GM12878 (cell line): ENCODE data around the gene ZBTB38. TPM values are rescaled to one million over a fixed set of nuclear protein-coding genes. Genes with fewer than 3 reads are reported as not detected.

ENCODE experiments used
- ATAC-seq: fragments of 200-7000 bp; cut with Tn5 transposase; 3 replicates; pipeline ENCODE4 v1.9.1; 2020; ENCODE audit warnings: mild to moderate bottlenecking, moderate library complexity
- BruUV-seq: library from RNA; stranded (reverse); fragments of 400-500 nt; replicated peaks from 2 replicates; lab custom pipeline; 2021; lab: Mats Ljungman, UMichigan
- CTCF ChIA-PET: fragments of 300-600 bp; sonication (Branson Sonifier 250); formaldehyde crosslinking; extraction: SDS; loops from one replicate; lab custom pipeline; 2021; ENCODE audit warnings: inconsistent platforms; lab: Yijun Ruan, JAX
- POLR2A ChIA-PET: fragments of 350-600 bp; formaldehyde crosslinking; extraction: SDS; loops from one replicate; lab custom pipeline; 2021; ENCODE audit warnings: inconsistent platforms; lab: Charles Lee
- RAD21 ChIA-PET: fragments of 300-600 bp; sonication (Branson Sonifier 250); formaldehyde crosslinking; loops from one replicate; lab custom pipeline; 2023; ENCODE audit warnings: antibody characterized with exemption; ENCODE audit not compliant: unreplicated experiment; lab: Charles Lee
- SMC1A ChIA-PET: fragments of 300-600 bp; sonication (Branson Sonifier 250); formaldehyde crosslinking; loops from one replicate; lab custom pipeline; 2023; ENCODE audit not compliant: unreplicated experiment, uncharacterized antibody; lab: Charles Lee
- DNase-seq: peaks from one replicate; pipeline ENCODE4 v3.0.0-alpha.2; 2011; ENCODE audit warnings: low read depth, low spot score
- FAIRE-seq: peaks from 3 replicates; lab custom pipeline; 2011; peaks lifted over from hg19 to GRCh38; lab: Jason Lieb, UNC
- H2AFZ ChIP-seq: 2 replicates; pipeline ENCODE4 v1.6.0; 2011; ENCODE audit warnings: low read depth, low read length, control low read depth; ENCODE audit not compliant: control insufficient read depth
- H3K27ac ChIP-seq: 2 replicates; pipeline ENCODE4 v1.5.1; 2011; ENCODE audit warnings: control low read depth; ENCODE audit not compliant: control insufficient read depth, insufficient read depth
- H3K27me3 ChIP-seq, 2 experiments: replicated peaks in 1 of 2; 2 replicates each; pipeline versions ENCODE4 v1.6.0 to v1.6.1; 2011; ENCODE audit warnings: low read length in 1 of 2; ENCODE audit not compliant: control insufficient read depth in 2 of 2, insufficient read depth in 2 of 2
- H3K36me3 ChIP-seq, 2 experiments: 2 replicates each; pipeline ENCODE4 v1.5.1; 2011; ENCODE audit warnings: low read length in 1 of 2; ENCODE audit not compliant: control insufficient read depth in 2 of 2, insufficient read depth in 2 of 2
- H3K4me1 ChIP-seq: 2 replicates; pipeline ENCODE4 v1.6.1; 2011; ENCODE audit warnings: mild to moderate bottlenecking, low read length, moderate library complexity, mixed read lengths; ENCODE audit not compliant: control insufficient read depth, insufficient read depth
- H3K4me2 ChIP-seq: 2 replicates; pipeline ENCODE4 v1.6.0; 2011; ENCODE audit warnings: control low read depth; ENCODE audit not compliant: control insufficient read depth, insufficient read depth
- H3K4me3 ChIP-seq: fragments of 200-600 bp; sonication (generic); 2 replicates; pipeline ENCODE4 v1.5.1; 2016
- H3K79me2 ChIP-seq: 2 replicates; pipeline ENCODE4 v1.6.0; 2011; ENCODE audit warnings: low read length; ENCODE audit not compliant: control insufficient read depth, insufficient read depth
- H3K9ac ChIP-seq: 2 replicates; pipeline ENCODE4 v1.8.0; 2011; ENCODE audit warnings: low read length, control low read depth, mixed read lengths; ENCODE audit not compliant: control insufficient read depth, insufficient read depth
- H3K9me3 ChIP-seq: replicated peaks from 3 replicates; pipeline ENCODE4 v1.5.1; 2011; ENCODE audit warnings: mild to moderate bottlenecking, low read length; ENCODE audit not compliant: control insufficient read depth, insufficient read depth
- H4K20me1 ChIP-seq: 2 replicates; pipeline ENCODE4 v1.6.0; 2011; ENCODE audit not compliant: control insufficient read depth, insufficient read depth
- ATF7 ChIP-seq: fragments of 450-650 bp; IDR thresholded peaks from 2 replicates; pipeline ENCODE4 v1.6.1; 2016; ENCODE audit warnings: low read depth, mild to moderate bottlenecking
- BCL11A ChIP-seq: IDR thresholded peaks from 2 replicates; pipeline ENCODE4 v1.6.1; 2011; ENCODE audit warnings: low read depth, low read length
- EP300 ChIP-seq, 2 experiments: fragments of 150-350 bp in 1 of 2; IDR thresholded peaks; 2 replicates each; pipeline ENCODE4 v1.6.1; 2011 to 2012; ENCODE audit warnings: low read depth in 2 of 2, low read length in 2 of 2, borderline replicate concordance in 1 of 2, improper control_type of control experiment in 1 of 2, inconsistent platforms in 1 of 2; ENCODE audit not compliant: control insufficient read depth in 1 of 2
- IKZF1 ChIP-seq: fragments of 450-650 bp; conservative IDR thresholded peaks from 2 replicates; pipeline ENCODE4 v1.6.1; 2017; ENCODE audit warnings: antibody characterized with exemption, mild to moderate bottlenecking
- MYB ChIP-seq: fragments of 150-350 bp; IDR thresholded peaks from 2 replicates; pipeline ENCODE4 v1.6.1; 2014; ENCODE audit warnings: mild to moderate bottlenecking, low read depth, low read length, borderline replicate concordance
- PAX5 ChIP-seq: IDR thresholded peaks from 2 replicates; pipeline ENCODE4 v1.6.1; 2011; ENCODE audit warnings: low read depth, low read length, borderline replicate concordance
- PAX8 ChIP-seq: fragments of 450-650 bp; IDR thresholded peaks from 2 replicates; pipeline ENCODE4 v1.6.1; 2017; ENCODE audit warnings: mild to moderate bottlenecking, moderate library complexity
- RCOR1 ChIP-seq: conservative IDR thresholded peaks from 2 replicates; pipeline ENCODE4 v1.6.1; 2012; ENCODE audit warnings: low read depth, low read length, improper control_type of control experiment
- YBX1 ChIP-seq: fragments of 450-650 bp; IDR thresholded peaks from 2 replicates; pipeline ENCODE4 v1.6.1; 2016; ENCODE audit warnings: antibody characterized with exemption
- ZNF274 ChIP-seq: IDR thresholded peaks from one replicate; pipeline ENCODE4 v1.8.0; 2011; ENCODE audit not compliant: insufficient read length, insufficient read depth
- WGBS: methylation state at CpG from one replicate; pipeline ENCODE4 v1.1.6; 2016; ENCODE audit warnings: low lambda C conversion rate; ENCODE audit not compliant: insufficient replicate concordance, insufficient coverage; ENCODE audit errors: missing lambda C conversion rate; 5-methylcytosine and 5-hydroxymethylcytosine counted together
- in situ Hi-C: fragments of 300-500 bp; cut with MboI; formaldehyde crosslinking; loops from 9 replicates; pipeline ENCODE4 v1.14.3; 2018; ENCODE audit warnings: mixed read lengths
- intact Hi-C: fragments of 100-400 bp; cut with micrococcal nuclease; formaldehyde crosslinking; loops from one replicate; pipeline ENCODE4 v1.14.2; 2022; ENCODE audit not compliant: unreplicated experiment
- polyA plus RNA-seq, 11 experiments: library from polyadenylated mRNA; depleted of rRNA in 4 of 11; unstranded in 6 of 11; stranded (reverse) in 5 of 11; fragments of >200 nt; fragmentation: Nextera tagmentation in 4 of 11; fragmentation: Illumina TruSeq in 1 of 11; extraction: Ambion mirVana in 4 of 11; extraction: Trizol in 1 of 11; gene quantifications; 1 replicate in 1 of 11; 2 replicates in 10 of 11; pipeline versions ENCODE4 v1.2.1 to v1.2.3, GENCODE V29; 2011 to 2016; ENCODE audit warnings: inconsistent platforms in 2 of 11, missing spikeins in 2 of 11, low read depth in 1 of 11
- total RNA-seq, 4 experiments: library from RNA; depleted of rRNA in 3 of 4; stranded (reverse); fragments of >200 nt in 3 of 4; fragmentation: Illumina TruSeq in 1 of 4; extraction: Trizol in 1 of 4; gene quantifications; 2 replicates each; pipeline versions ENCODE4 v1.2.1 to v1.2.3, GENCODE V29; 2013 to 2021
- TF ChIP-seq, protein P1 (sequence below): fragments of 450-650 bp; IDR thresholded peaks from 2 replicates; pipeline ENCODE4 v1.6.1; 2016; ENCODE audit warnings: mild to moderate bottlenecking

Gene ZBTB38
- total and polyA plus RNA-seq, 10 of the 15 experiments (the other 5 are each of a cell fraction or from before 2014, with no cell fraction given): 34.2 to 115 (median 88.6) TPM

DNA sequence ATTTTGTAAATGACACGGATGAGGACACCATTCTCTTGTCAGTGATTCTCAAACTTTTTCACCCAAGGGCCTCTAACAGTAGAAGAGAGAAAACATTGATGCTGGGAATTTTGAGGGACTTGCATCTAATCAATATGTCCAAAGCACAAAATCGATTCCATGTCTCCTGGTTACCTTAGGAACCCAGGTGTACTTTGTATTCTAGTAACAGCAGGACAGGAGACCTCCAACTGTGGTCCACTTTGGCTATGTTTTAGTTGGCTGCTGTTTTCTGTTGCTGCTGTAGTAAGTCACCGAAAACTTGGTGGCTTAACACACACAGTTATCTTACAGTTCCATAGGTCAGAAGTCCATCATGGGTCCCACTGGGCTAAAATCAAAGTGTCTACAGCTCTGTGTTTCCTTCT is 24.4 kb upstream of the ZBTB38 start:
- ChIA-PET CTCF (interaction anchor here (2.0 to 6.4 kb wide), 2 partner anchors 17 kb away, joined by 12 to 61 read pairs; no protein-coding TSS in a partner anchor), SMC1A (interaction anchor here (1.1 to 3.3 kb wide), 5 partner anchors 8 to 20 kb away, joined by 4 to 41 read pairs (median 6); no protein-coding TSS in a partner anchor), POLR2A (interaction anchor here (0.8 kb wide), 1 partner anchor 60 kb away, joined by 3 read pairs; no protein-coding TSS in a partner anchor), RAD21 (interaction anchor here (1.8 to 2.2 kb wide), 3 partner anchors 31 to 111 kb away, joined by 5 to 8 read pairs (median 8); no protein-coding TSS in a partner anchor)
- Histone ChIP-seq H3K4me3 (no peak overlapping the region), H4K20me1 (no peaks in the 10 kb centered on the region), H3K4me2 (no peak overlapping the region), H3K4me1 (peaks cover 12% of the 10 kb centered on the region; the same call in 1 of the 2 replicates), H3K27ac (no peak overlapping the region), H3K9me3 (no peaks in the 10 kb centered on the region; the same call in 2 of the 3 replicates), H3K36me3 (no peaks in the 10 kb centered on the region), H3K27me3 (no peaks in the 10 kb centered on the region), H2AFZ (no peak overlapping the region), H3K79me2 (no peaks in the 10 kb centered on the region), H3K9ac (no peak overlapping the region)
- intact Hi-C loops: no loop called here
- BruUV-seq: no TSS peak
- in situ Hi-C loops: no loop called here
- FAIRE-seq (no peak), ATAC-seq (no peak), DNase-seq (no peak)
- TF ChIP-seq PAX5: no peak
- TF ChIP-seq PAX8: no peak
- TF ChIP-seq EP300 (IDR thresholded peaks at IDR 0.05; ENCODE audit: borderline replicate concordance in 1 of 2, control insufficient read depth in 1 of 2, low read depth in 2 of 2, low read length in 2 of 2): no peak
- no peak for TF ChIP-seq YBX1
- TF ChIP-seq, protein P1, sequence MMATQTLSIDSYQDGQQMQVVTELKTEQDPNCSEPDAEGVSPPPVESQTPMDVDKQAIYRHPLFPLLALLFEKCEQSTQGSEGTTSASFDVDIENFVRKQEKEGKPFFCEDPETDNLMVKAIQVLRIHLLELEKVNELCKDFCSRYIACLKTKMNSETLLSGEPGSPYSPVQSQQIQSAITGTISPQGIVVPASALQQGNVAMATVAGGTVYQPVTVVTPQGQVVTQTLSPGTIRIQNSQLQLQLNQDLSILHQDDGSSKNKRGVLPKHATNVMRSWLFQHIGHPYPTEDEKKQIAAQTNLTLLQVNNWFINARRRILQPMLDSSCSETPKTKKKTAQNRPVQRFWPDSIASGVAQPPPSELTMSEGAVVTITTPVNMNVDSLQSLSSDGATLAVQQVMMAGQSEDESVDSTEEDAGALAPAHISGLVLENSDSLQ: no peak
- no peak for TF ChIP-seq ATF7
- TF ChIP-seq MYB: no peak
- no peak for TF ChIP-seq RCOR1
- TF ChIP-seq IKZF1: no peak
- TF ChIP-seq BCL11A: no peak
- TF ChIP-seq ZNF274: no peak
- WGBS: 69% methylated on average over 3 of the region's 3 CpGs
